K562 (cell line): ENCODE measurements around the gene TDRD12. TPM values are rescaled to one million over a fixed set of nuclear protein-coding genes. Genes with fewer than 3 reads are reported as not detected.

Experiments
- ATAC-seq: fragments of 200-7000 bp; cut with Tn5 transposase; 3 replicates; pipeline ENCODE4 v1.9.1; 2020; ENCODE audit warnings: moderate library complexity
- BruUV-seq: library from RNA; stranded (reverse); fragments of 400-500 nt; replicated peaks from 2 replicates; lab custom pipeline; 2021; lab: Mats Ljungman, UMichigan
- CTCF ChIA-PET: fragments of 300-600 bp; formaldehyde crosslinking; extraction: SDS; loops from one replicate; lab custom pipeline; 2021; ENCODE audit warnings: low intra/inter-chr PET ratio; lab: Yijun Ruan, JAX
- POLR2A ChIA-PET: fragments of 300-600, 350-650 bp; sonication (Branson Sonifier 250); formaldehyde crosslinking; extraction: SDS; loops from one replicate; lab custom pipeline; 2021; ENCODE audit warnings: antibody characterized with exemption, inconsistent platforms; lab: Yijun Ruan, JAX
- DNase-seq, 4 experiments: peaks; one replicate each; pipeline versions ENCODE4 v3.0.0 to v3.0.0-alpha.2; 2011 to 2018; ENCODE audit warnings: low spot score in 3 of 4, mixed read lengths in 3 of 4; ENCODE audit errors: extremely low read depth in 1 of 4
- FAIRE-seq: peaks from 2 replicates; lab custom pipeline; 2011; peaks lifted over from hg19 to GRCh38; lab: Jason Lieb, UNC
- H2AFZ ChIP-seq: 2 replicates; pipeline ENCODE4 v1.6.0; 2011; ENCODE audit warnings: low read depth, low read length, control low read depth, inconsistent platforms
- H3K27ac ChIP-seq: fragments of 200-600 bp; 3 replicates; pipeline ENCODE4 v1.8.0; 2011; ENCODE audit warnings: low read depth, mild to moderate bottlenecking, control low read depth, inconsistent platforms, low read length, moderate library complexity, mixed read lengths; ENCODE audit errors: extremely low read depth
- H3K27me3 ChIP-seq, 2 experiments: fragments of 300-600 bp in 1 of 2; 2 replicates in 1 of 2; 3 replicates in 1 of 2; pipeline versions ENCODE4 v1.6.0 to v1.8.0; 2011; ENCODE audit warnings: inconsistent platforms in 2 of 2, low read length in 2 of 2, mild to moderate bottlenecking in 1 of 2, mixed read lengths in 1 of 2, moderate library complexity in 1 of 2; ENCODE audit not compliant: control insufficient read depth in 2 of 2, insufficient read depth in 2 of 2
- H3K36me3 ChIP-seq: fragments of 300-600 bp; 3 replicates; pipeline ENCODE4 v1.8.0; 2011; ENCODE audit warnings: mild to moderate bottlenecking, low read length, inconsistent platforms; ENCODE audit not compliant: control insufficient read depth, insufficient read depth
- H3K4me1 ChIP-seq, 2 experiments: fragments of 200-600 bp in 1 of 2; replicated peaks in 1 of 2; 2 replicates in 1 of 2; 3 replicates in 1 of 2; pipeline versions ENCODE4 v1.5.1 to v1.8.0; 2011; ENCODE audit warnings: inconsistent platforms in 2 of 2, low read length in 2 of 2, mild to moderate bottlenecking in 1 of 2, mixed read lengths in 1 of 2, moderate library complexity in 1 of 2; ENCODE audit not compliant: control insufficient read depth in 2 of 2, insufficient read depth in 2 of 2
- H3K4me2 ChIP-seq: 2 replicates; pipeline ENCODE4 v1.6.1; 2011; ENCODE audit warnings: low read length, control low read depth, inconsistent platforms, mixed read lengths; ENCODE audit not compliant: insufficient read depth
- H3K4me3 ChIP-seq: fragments of 200-600 bp; sonication (generic), shearing (Covaris generic); 2 replicates; pipeline ENCODE4 v1.5.1; 2016; ENCODE audit warnings: control low read depth, inconsistent platforms
- H3K79me2 ChIP-seq: fragments of 200-600 bp; 3 replicates; pipeline ENCODE4 v1.8.0; 2011; ENCODE audit warnings: low read length, inconsistent platforms; ENCODE audit not compliant: control insufficient read depth, insufficient read depth
- H3K9ac ChIP-seq, 2 experiments: 2 replicates each; pipeline versions ENCODE4 v1.6.0 to v1.6.1; 2011; ENCODE audit warnings: low read depth in 2 of 2, low read length in 2 of 2, control low read depth in 1 of 2, inconsistent platforms in 1 of 2, mild to moderate bottlenecking in 1 of 2, mixed read lengths in 1 of 2; ENCODE audit not compliant: insufficient read depth in 1 of 2
- H3K9me1 ChIP-seq: one replicate; pipeline ENCODE4 v1.6.0; 2011; ENCODE audit warnings: inconsistent platforms, mild to moderate bottlenecking, low read length, moderate library complexity; ENCODE audit not compliant: control insufficient read depth, insufficient read depth
- H3K9me3 ChIP-seq: replicated peaks from 2 replicates; pipeline ENCODE4 v1.5.1; 2011; ENCODE audit warnings: low read depth, low read length, inconsistent platforms; ENCODE audit not compliant: control insufficient read depth, insufficient read depth
- H4K20me1 ChIP-seq: replicated peaks from 2 replicates; pipeline ENCODE4 v1.6.1; 2011; ENCODE audit warnings: low read length, inconsistent platforms, mixed read lengths; ENCODE audit not compliant: control insufficient read depth, insufficient read depth
- ATF7 ChIP-seq: fragments of 450-650 bp; IDR thresholded peaks from 2 replicates; pipeline ENCODE4 v1.7.1; 2014; ENCODE audit warnings: mild to moderate bottlenecking, moderate library complexity
- CBFA2T2 ChIP-seq: fragments of 450-650 bp; conservative IDR thresholded peaks from 2 replicates; pipeline ENCODE4 v1.6.1; 2017; ENCODE audit warnings: mild to moderate bottlenecking
- EWSR1 ChIP-seq: fragments of 450-650 bp; IDR thresholded peaks from 2 replicates; pipeline ENCODE4 v1.6.1; 2018; ENCODE audit warnings: borderline replicate concordance, mild to moderate bottlenecking, low read depth, moderate library complexity; ENCODE audit not compliant: partially characterized antibody
- HMG20B ChIP-seq: fragments of 250-450 bp; sonication (Bioruptor Pico); IDR thresholded peaks from 2 replicates; pipeline ENCODE4 v1.5.0; 2021; ENCODE audit warnings: mild to moderate bottlenecking
- PCBP2 ChIP-seq: fragments of 200-400 bp; formaldehyde crosslinking; IDR thresholded peaks from 2 replicates; pipeline ENCODE4 v1.6.1; 2018; ENCODE audit warnings: low read length, low read depth, mild to moderate bottlenecking, moderate library complexity; ENCODE audit not compliant: poor library complexity, severe bottlenecking
- PHF8 ChIP-seq: fragments of 200-600 bp; sonication (generic); IDR thresholded peaks from 2 replicates; pipeline ENCODE4 v1.6.1; 2012; ENCODE audit warnings: mixed run types, mild to moderate bottlenecking, inconsistent platforms, low read length, moderate library complexity, borderline replicate concordance
- PHTF2 ChIP-seq: fragments of 250-450 bp; sonication (Bioruptor Pico); IDR thresholded peaks from 2 replicates; pipeline ENCODE4 v1.5.0; 2021; ENCODE audit warnings: mild to moderate bottlenecking
- RAD21 ChIP-seq, 2 experiments: fragments of 250-450 bp in 1 of 2; fragments of 450-650 bp in 1 of 2; sonication (Bioruptor Pico) in 1 of 2; formaldehyde crosslinking in 1 of 2; IDR thresholded peaks in 1 of 2; conservative IDR thresholded peaks in 1 of 2; 2 replicates each; pipeline versions ENCODE4 v1.4.0 to v1.8.0; 2020 to 2022; ENCODE audit warnings: mild to moderate bottlenecking in 2 of 2, moderate library complexity in 1 of 2
- SOX6 ChIP-seq: fragments of 450-650 bp; IDR thresholded peaks from 2 replicates; pipeline ENCODE4 v1.6.1; 2014; ENCODE audit warnings: mild to moderate bottlenecking
- THRAP3 ChIP-seq: fragments of 450-650 bp; IDR thresholded peaks from 2 replicates; pipeline ENCODE4 v1.6.1; 2016; ENCODE audit warnings: mild to moderate bottlenecking, inconsistent platforms, borderline replicate concordance
- ZNF232 ChIP-seq: sonication (generic); formaldehyde crosslinking; IDR thresholded peaks from 2 replicates; pipeline ENCODE4 v1.8.0; 2022; ENCODE audit warnings: mild to moderate bottlenecking, missing genetic modification reagents
- ZNF41 ChIP-seq: fragments of 250-450 bp; sonication (Bioruptor Pico); conservative IDR thresholded peaks from 2 replicates; pipeline ENCODE4 v1.4.0; 2020; ENCODE audit warnings: mild to moderate bottlenecking
- ZNF589 ChIP-seq: fragments of 200-800 bp; sonication (Bioruptor generic); IDR thresholded peaks from 2 replicates; pipeline ENCODE4 v1.6.1; 2016; ENCODE audit warnings: low read depth, missing genetic modification characterization, missing compliant biosample characterization
- ZSCAN29 ChIP-seq: fragments of 450-650 bp; IDR thresholded peaks from 2 replicates; pipeline ENCODE4 v1.6.1; 2017
- WGBS: fragments of 100-300 bp; shearing (Covaris generic); methylation state at CpG from one replicate; pipeline ENCODE4 v1.1.6; 2016; ENCODE audit warnings: low coverage, mixed read lengths; ENCODE audit not compliant: insufficient coverage; ENCODE audit errors: missing lambda C conversion rate; 5-methylcytosine and 5-hydroxymethylcytosine counted together
- in situ Hi-C: fragments of 300-500 bp; cut with MboI; formaldehyde crosslinking; loops from 4 replicates; pipeline ENCODE4 v1.15.0; 2018; ENCODE audit warnings: inconsistent platforms, mixed read lengths
- intact Hi-C: fragments of 100-400 bp; cut with micrococcal nuclease; formaldehyde crosslinking; loops from 2 replicates; pipeline ENCODE4 v1.14.2; 2022
- polyA plus RNA-seq, 8 experiments: library from polyadenylated mRNA; depleted of rRNA in 4 of 8; stranded (reverse) in 5 of 8; unstranded in 3 of 8; fragments of >200 nt; fragmentation: Nextera tagmentation in 2 of 8; fragmentation: Illumina TruSeq in 1 of 8; extraction: Ambion mirVana in 2 of 8; extraction: Trizol in 1 of 8; gene quantifications; 2 replicates each; pipeline versions ENCODE4 v1.2.1 to v1.2.3, GENCODE V29; 2011 to 2014; ENCODE audit warnings: inconsistent platforms in 1 of 8, missing spikeins in 1 of 8
- total RNA-seq, 7 experiments: library from RNA; depleted of rRNA in 6 of 7; stranded (reverse); fragments of >200 nt in 6 of 7; fragmentation: Illumina TruSeq in 2 of 7; extraction: Trizol in 2 of 7; gene quantifications; 2 replicates each; pipeline versions ENCODE4 v1.2.1 to v1.2.3, GENCODE V29; 2011 to 2021; ENCODE audit warnings: low replicate concordance in 1 of 7
- TF ChIP-seq, protein P1 (sequence below): sonication (generic); IDR thresholded peaks from 2 replicates; pipeline ENCODE4 v1.6.1; 2016
- TF ChIP-seq, protein P2 (sequence below), 2 experiments: fragments of 450-650 bp in 1 of 2; IDR thresholded peaks; 2 replicates each; pipeline ENCODE4 v1.6.1; 2011 to 2017; ENCODE audit warnings: low read depth in 2 of 2, antibody characterized with exemption in 1 of 2, borderline replicate concordance in 1 of 2, low read length in 1 of 2, mild to moderate bottlenecking in 1 of 2, mixed read lengths in 1 of 2; ENCODE audit not compliant: control insufficient read depth in 1 of 2

The TDRD12 gene
- total and polyA plus RNA-seq, 9 of the 15 experiments (the other 6 are each of a cell fraction or from before 2014, with no cell fraction given), result 0.03 TPM; not detected in 8

DNA sequence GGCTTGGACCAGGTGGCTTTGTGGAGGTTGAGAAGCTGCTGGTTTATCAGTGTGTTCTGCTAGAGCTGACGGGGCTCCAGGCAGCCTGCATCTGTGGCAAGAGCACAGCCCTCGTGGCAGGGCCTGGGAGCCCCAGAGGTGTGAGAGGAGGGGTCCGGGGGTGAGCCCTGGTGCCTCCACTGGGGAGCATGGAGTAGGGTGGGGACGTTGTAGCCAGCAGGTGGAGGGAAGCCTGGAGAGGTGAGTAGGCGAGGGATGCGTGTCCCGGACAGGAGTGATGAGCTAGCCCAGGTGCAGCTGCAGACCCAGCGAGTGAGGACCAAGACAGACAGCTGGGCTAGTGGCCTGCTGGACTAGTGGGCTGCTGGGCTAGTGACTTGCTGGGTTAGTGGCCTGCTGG is 99.0 kb downstream of the TDRD12 start (continued):
- TF ChIP-seq PHTF2 (CRISPR knock-in tag) (no peak), HMG20B (CRISPR knock-in tag) (no peak), ZSCAN29 (no peak), EWSR1 (no peak), THRAP3 (no peak)

DNA sequence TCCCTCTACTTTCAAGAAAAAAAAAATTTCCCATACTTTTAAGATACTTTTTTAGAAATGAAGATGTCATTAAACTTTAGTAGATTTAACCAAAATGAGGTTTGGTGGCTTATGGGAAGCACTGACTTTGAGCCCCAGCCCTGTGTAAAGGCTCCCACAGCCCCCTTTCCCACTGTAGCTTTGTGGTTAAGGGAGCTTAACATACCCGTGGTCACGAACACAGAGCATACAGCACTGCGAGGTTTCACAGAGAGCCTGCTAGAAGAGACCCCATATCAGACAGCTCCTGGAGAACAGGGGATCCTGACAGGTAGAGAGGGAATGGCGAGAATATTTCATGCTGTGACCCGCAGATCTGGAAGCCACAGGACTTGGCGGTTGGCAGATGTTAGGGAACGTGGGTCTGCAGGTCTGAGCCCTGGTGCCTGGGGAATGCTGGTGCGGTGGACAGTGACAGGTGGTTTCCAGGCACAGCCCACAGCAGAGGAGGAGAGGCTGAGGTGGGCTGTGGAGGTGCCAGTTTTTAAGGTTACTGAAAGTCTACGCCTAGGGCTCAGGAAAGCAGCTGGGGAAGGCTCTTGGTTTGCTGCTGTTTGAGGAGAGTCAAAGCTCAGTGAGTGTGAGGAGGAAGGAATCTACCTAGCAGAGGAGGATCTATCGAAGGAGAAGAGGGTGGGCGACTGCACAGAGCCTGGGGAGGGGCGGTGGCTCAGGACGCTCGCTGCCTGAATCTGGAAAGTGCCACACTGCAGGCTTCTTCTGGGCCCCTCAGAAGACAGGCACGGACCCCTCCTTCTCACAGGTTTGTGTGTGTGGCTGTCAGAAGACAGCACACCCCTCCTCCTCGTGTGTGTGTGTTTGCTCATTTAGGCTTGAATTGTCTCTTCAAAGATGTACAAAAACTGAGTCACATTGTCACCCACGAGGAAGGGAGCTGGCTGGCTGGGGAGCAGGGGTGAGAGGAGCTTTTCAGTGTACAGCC is 100.1 kb downstream of the TDRD12 start:
- FAIRE-seq (no peak), DNase-seq (no peak), ATAC-seq (no peak)
- Histone ChIP-seq H3K9ac (no peak overlapping the region), H3K79me2 (no peaks in the 10 kb centered on the region), H3K27me3 (peaks cover 27 to 64% of the 10 kb centered on the region in 2 experiments), H3K4me1 (peaks cover 0 to 5% of the 10 kb centered on the region in 2 experiments; a peak in 1 of 5 replicates), H3K9me1 (no peaks in the 10 kb centered on the region), H3K9me3 (no peaks in the 10 kb centered on the region), H4K20me1 (peaks cover 5% of the 10 kb centered on the region; the same call in 1 of the 2 replicates), H2AFZ (no peak overlapping the region), H3K27ac (no peak overlapping the region), H3K36me3 (no peaks in the 10 kb centered on the region), H3K4me3 (no peak overlapping the region), H3K4me2 (no peak overlapping the region)
- POLR2A ChIA-PET, result interaction anchor here (0.6 to 2.2 kb wide), 3 partner anchors 10 to 39 kb away, joined by 3 to 9 read pairs (median 3); no protein-coding TSS in a partner anchor
- no TSS peak for BruUV-seq
- intact Hi-C loops, result no loop called here
- CTCF ChIA-PET, result no interaction called here
- in situ Hi-C loops, result no loop called here
- WGBS, result 0% methylated on average over 17 of the region's 17 CpGs
- TF ChIP-seq ATF7 (no peak), ZNF41 (CRISPR knock-in tag) (no peak), ZNF589 (CRISPR knock-in tag) (no peak), CBFA2T2 (no peak), PCBP2 (no peak), RAD21 (CRISPR knock-in tag; conservative IDR thresholded peaks at IDR 0.05 in 1 of 2, IDR thresholded peaks at IDR 0.05 in 1 of 2) (no peak), SOX6 (no peak), PHF8 (no peak), ZNF232 (CRISPR knock-in tag) (no peak)
- TF ChIP-seq, protein P1, sequence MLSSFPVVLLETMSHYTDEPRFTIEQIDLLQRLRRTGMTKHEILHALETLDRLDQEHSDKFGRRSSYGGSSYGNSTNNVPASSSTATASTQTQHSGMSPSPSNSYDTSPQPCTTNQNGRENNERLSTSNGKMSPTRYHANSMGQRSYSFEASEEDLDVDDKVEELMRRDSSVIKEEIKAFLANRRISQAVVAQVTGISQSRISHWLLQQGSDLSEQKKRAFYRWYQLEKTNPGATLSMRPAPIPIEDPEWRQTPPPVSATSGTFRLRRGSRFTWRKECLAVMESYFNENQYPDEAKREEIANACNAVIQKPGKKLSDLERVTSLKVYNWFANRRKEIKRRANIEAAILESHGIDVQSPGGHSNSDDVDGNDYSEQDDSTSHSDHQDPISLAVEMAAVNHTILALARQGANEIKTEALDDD, result no peak
- TF ChIP-seq, protein P2, sequence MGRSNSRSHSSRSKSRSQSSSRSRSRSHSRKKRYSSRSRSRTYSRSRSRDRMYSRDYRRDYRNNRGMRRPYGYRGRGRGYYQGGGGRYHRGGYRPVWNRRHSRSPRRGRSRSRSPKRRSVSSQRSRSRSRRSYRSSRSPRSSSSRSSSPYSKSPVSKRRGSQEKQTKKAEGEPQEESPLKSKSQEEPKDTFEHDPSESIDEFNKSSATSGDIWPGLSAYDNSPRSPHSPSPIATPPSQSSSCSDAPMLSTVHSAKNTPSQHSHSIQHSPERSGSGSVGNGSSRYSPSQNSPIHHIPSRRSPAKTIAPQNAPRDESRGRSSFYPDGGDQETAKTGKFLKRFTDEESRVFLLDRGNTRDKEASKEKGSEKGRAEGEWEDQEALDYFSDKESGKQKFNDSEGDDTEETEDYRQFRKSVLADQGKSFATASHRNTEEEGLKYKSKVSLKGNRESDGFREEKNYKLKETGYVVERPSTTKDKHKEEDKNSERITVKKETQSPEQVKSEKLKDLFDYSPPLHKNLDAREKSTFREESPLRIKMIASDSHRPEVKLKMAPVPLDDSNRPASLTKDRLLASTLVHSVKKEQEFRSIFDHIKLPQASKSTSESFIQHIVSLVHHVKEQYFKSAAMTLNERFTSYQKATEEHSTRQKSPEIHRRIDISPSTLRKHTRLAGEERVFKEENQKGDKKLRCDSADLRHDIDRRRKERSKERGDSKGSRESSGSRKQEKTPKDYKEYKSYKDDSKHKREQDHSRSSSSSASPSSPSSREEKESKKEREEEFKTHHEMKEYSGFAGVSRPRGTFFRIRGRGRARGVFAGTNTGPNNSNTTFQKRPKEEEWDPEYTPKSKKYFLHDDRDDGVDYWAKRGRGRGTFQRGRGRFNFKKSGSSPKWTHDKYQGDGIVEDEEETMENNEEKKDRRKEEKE (IDR thresholded peaks at IDR 0.05; ENCODE audit: borderline replicate concordance in 1 of 2, control insufficient read depth in 1 of 2, low read depth in 2 of 2, low read length in 1 of 2), result no peak
